ENCODE data around the gene ROCK2. TPM values are rescaled to one million over a fixed set of nuclear protein-coding genes. Genes with fewer than 3 reads are reported as not detected.

The ROCK2 gene
- total RNA-seq, 1 experiment from 2014 or later: 38.0 TPM

DNA sequence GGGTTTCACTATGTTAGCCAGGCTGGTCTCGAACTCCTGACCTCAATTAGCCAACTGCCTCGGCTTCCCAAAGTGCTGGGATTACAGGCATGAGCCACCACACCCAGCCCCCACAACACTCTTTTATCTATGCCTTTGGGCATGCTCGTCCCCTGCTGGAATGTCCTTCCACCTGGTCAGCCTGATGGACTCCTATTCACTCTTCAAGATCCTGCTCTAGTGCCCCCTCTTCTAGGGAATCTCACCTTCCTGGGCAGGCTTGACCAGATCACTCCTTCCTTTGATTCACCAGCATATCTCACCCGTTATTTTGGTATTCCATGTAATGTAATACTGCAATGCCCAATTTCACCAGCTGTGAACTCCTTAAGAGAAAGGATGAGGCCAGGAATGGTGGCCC lies 203.1 kb downstream of the ROCK2 start:
- no peaks in the 10 kb centered on the region for H3K9me3 ChIP-seq (ENCODE audit: insufficient read depth, low read depth)
- ChIA-PET POLR2A (ENCODE audit: unreplicated experiment) (no interaction called here), CTCF (interaction anchor here (0.6 kb wide), 1 partner anchor 441 kb away, joined by 5 read pairs; no protein-coding TSS in a partner anchor)
- H3K9me2 ChIP-seq (ENCODE audit: insufficient read depth): no peaks in the 10 kb centered on the region
- DNase-seq: no peak
- H3K27me3 ChIP-seq (ENCODE audit: insufficient read depth, low read depth): peaks cover 19% of the 10 kb centered on the region; the same call in 1 of the 2 replicates
- no peak overlapping the region for H3K4me3 ChIP-seq
- no peak overlapping the region for H2AFZ ChIP-seq
- no peak for TF ChIP-seq EZH2 (IDR thresholded peaks at IDR 0.05; ENCODE audit: low read depth)
- TF ChIP-seq, protein P1, sequence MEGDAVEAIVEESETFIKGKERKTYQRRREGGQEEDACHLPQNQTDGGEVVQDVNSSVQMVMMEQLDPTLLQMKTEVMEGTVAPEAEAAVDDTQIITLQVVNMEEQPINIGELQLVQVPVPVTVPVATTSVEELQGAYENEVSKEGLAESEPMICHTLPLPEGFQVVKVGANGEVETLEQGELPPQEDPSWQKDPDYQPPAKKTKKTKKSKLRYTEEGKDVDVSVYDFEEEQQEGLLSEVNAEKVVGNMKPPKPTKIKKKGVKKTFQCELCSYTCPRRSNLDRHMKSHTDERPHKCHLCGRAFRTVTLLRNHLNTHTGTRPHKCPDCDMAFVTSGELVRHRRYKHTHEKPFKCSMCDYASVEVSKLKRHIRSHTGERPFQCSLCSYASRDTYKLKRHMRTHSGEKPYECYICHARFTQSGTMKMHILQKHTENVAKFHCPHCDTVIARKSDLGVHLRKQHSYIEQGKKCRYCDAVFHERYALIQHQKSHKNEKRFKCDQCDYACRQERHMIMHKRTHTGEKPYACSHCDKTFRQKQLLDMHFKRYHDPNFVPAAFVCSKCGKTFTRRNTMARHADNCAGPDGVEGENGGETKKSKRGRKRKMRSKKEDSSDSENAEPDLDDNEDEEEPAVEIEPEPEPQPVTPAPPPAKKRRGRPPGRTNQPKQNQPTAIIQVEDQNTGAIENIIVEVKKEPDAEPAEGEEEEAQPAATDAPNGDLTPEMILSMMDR (conservative IDR thresholded peaks at IDR 0.05): no peak
- H3K4me2 ChIP-seq: no peak overlapping the region
- no peaks in the 10 kb centered on the region for H4K20me1 ChIP-seq (ENCODE audit: insufficient read depth)
- H3K27ac ChIP-seq: no peak overlapping the region
- no peaks in the 10 kb centered on the region for H3F3A ChIP-seq (ENCODE audit: insufficient read depth, low read depth)
- intact Hi-C loops (cut with micrococcal nuclease; ENCODE audit: unreplicated experiment): no loop called here
- no peaks in the 10 kb centered on the region for H3K4me1 ChIP-seq (replicated peaks; ENCODE audit: insufficient read depth)
- no peaks in the 10 kb centered on the region for H3K36me3 ChIP-seq (ENCODE audit: low read depth)
- no TSS peak for BruUV-seq (replicated peaks)
- no peaks in the 10 kb centered on the region for H3K79me2 ChIP-seq (ENCODE audit: low read depth)

GRCh38 chr2:11140492-11140891 lies 203.9 kb downstream of the ROCK2 start:
- H3K4me1 ChIP-seq (replicated peaks; ENCODE audit: insufficient read depth): no peaks in the 10 kb centered on the region
- ChIA-PET POLR2A (ENCODE audit: unreplicated experiment) (no interaction called here), CTCF (no interaction called here)
- TF ChIP-seq EZH2 (IDR thresholded peaks at IDR 0.05; ENCODE audit: low read depth): no peak
- TF ChIP-seq, protein P1 (conservative IDR thresholded peaks at IDR 0.05): no peak
- H3K27me3 ChIP-seq (ENCODE audit: insufficient read depth, low read depth): peaks cover 19% of the 10 kb centered on the region; the same call in 1 of the 2 replicates
- no peaks in the 10 kb centered on the region for H3K9me3 ChIP-seq (ENCODE audit: insufficient read depth, low read depth)
- H3F3A ChIP-seq (ENCODE audit: insufficient read depth, low read depth): no peaks in the 10 kb centered on the region
- H3K36me3 ChIP-seq (ENCODE audit: low read depth): no peaks in the 10 kb centered on the region
- no peak overlapping the region for H3K27ac ChIP-seq
- no peaks in the 10 kb centered on the region for H4K20me1 ChIP-seq (ENCODE audit: insufficient read depth)
- H3K4me3 ChIP-seq: no peak overlapping the region
- H3K4me2 ChIP-seq: no peak overlapping the region
- no peaks in the 10 kb centered on the region for H3K9me2 ChIP-seq (ENCODE audit: insufficient read depth)
- peak in 1 of 2 experiments; percentile 34 for DNase-seq
- BruUV-seq (replicated peaks): no TSS peak
- intact Hi-C loops (cut with micrococcal nuclease; ENCODE audit: unreplicated experiment): no loop called here
- H3K79me2 ChIP-seq (ENCODE audit: low read depth): no peaks in the 10 kb centered on the region
- no peak overlapping the region for H2AFZ ChIP-seq

GRCh38 chr2:11134349-11134748 lies 210.1 kb downstream of the ROCK2 start:
- intact Hi-C loops (cut with micrococcal nuclease; ENCODE audit: unreplicated experiment): loop anchor here (5.0 kb wide), 2 partner anchors 98 to 553 kb away; no protein-coding TSS in a partner anchor
- no peaks in the 10 kb centered on the region for H3K9me2 ChIP-seq (ENCODE audit: insufficient read depth)

GRCh38 chr2:11133936-11134320 lies 210.5 kb downstream of the ROCK2 start:
- Histone ChIP-seq H3K9me3 (ENCODE audit: insufficient read depth, low read depth) (no peaks in the 10 kb centered on the region), H3K9me2 (ENCODE audit: insufficient read depth) (no peaks in the 10 kb centered on the region), H2AFZ (no peak overlapping the region), H3F3A (ENCODE audit: insufficient read depth, low read depth) (peaks cover 12% of the 10 kb centered on the region; the same call in 1 of the 2 replicates), H3K27me3 (ENCODE audit: insufficient read depth, low read depth) (no peaks in the 10 kb centered on the region), H3K4me3 (no peak overlapping the region), H3K79me2 (ENCODE audit: low read depth) (no peaks in the 10 kb centered on the region), H3K36me3 (ENCODE audit: low read depth) (no peaks in the 10 kb centered on the region), H4K20me1 (ENCODE audit: insufficient read depth) (no peaks in the 10 kb centered on the region), H3K4me1 (replicated peaks; ENCODE audit: insufficient read depth) (peaks cover 16% of the 10 kb centered on the region), H3K4me2 (no peak overlapping the region), H3K27ac (no peak overlapping the region)
- intact Hi-C loops (cut with micrococcal nuclease; ENCODE audit: unreplicated experiment): loop anchor here (2.0 to 5.0 kb wide), 4 partner anchors 98 to 649 kb away; no protein-coding TSS in a partner anchor
- BruUV-seq (replicated peaks): no TSS peak
- no peak for DNase-seq
- CTCF ChIA-PET: interaction anchor here (0.5 kb wide), 1 partner anchor 445 kb away, joined by 3 read pairs; no protein-coding TSS in a partner anchor
- TF ChIP-seq, protein P1 (conservative IDR thresholded peaks at IDR 0.05): no peak
- no peak for TF ChIP-seq EZH2 (IDR thresholded peaks at IDR 0.05; ENCODE audit: low read depth)
- POLR2A ChIA-PET (ENCODE audit: unreplicated experiment): no interaction called here

More at GRCh38 chr2:11134349-11134748, 210.1 kb downstream of the ROCK2 start:
- H3K36me3 ChIP-seq (ENCODE audit: low read depth): no peaks in the 10 kb centered on the region
- no peaks in the 10 kb centered on the region for H3K9me3 ChIP-seq (ENCODE audit: insufficient read depth, low read depth)
- no peak overlapping the region for H3K27ac ChIP-seq
- POLR2A ChIA-PET (ENCODE audit: unreplicated experiment): no interaction called here
- no TSS peak for BruUV-seq (replicated peaks)
- TF ChIP-seq EZH2 (IDR thresholded peaks at IDR 0.05; ENCODE audit: low read depth): no peak
- no peak for DNase-seq
- no peaks in the 10 kb centered on the region for H3K79me2 ChIP-seq (ENCODE audit: low read depth)
- CTCF ChIA-PET: interaction anchor here (0.5 kb wide), 1 partner anchor 444 kb away, joined by 3 read pairs; no protein-coding TSS in a partner anchor
- H3K4me2 ChIP-seq: no peak overlapping the region
- H2AFZ ChIP-seq: no peak overlapping the region
- no peak overlapping the region for H3K4me3 ChIP-seq
- H4K20me1 ChIP-seq (ENCODE audit: insufficient read depth): no peaks in the 10 kb centered on the region
- no peaks in the 10 kb centered on the region for H3K27me3 ChIP-seq (ENCODE audit: insufficient read depth, low read depth)
- H3K4me1 ChIP-seq (replicated peaks; ENCODE audit: insufficient read depth): peaks cover 13% of the 10 kb centered on the region
- peaks cover 7% of the 10 kb centered on the region; the same call in 1 of the 2 replicates for H3F3A ChIP-seq (ENCODE audit: insufficient read depth, low read depth)

Measured in PC-9 (cell line).